Measurements from ENCODE around the gene PPP1R14C. TPM values are rescaled to one million over a fixed set of nuclear protein-coding genes. Genes with fewer than 3 reads are reported as not detected.
A peak's percentile ranks its signal among the peaks of the same experiment; 100 is the strongest.

Gene PPP1R14C
- total RNA-seq, 1 experiment from 2014 or later, result 4.6 TPM

- Histone ChIP-seq H3K9me3 (ENCODE audit: low read depth, low read length, poor library complexity, severe bottlenecking) (no peaks in the 10 kb centered on the region), H3K27me3 (replicated peaks; ENCODE audit: insufficient read depth, low read depth, low read length, poor library complexity) (no peaks in the 10 kb centered on the region), H3K4me1 (ENCODE audit: insufficient read depth, low read length, poor library complexity, severe bottlenecking) (peaks cover 5% of the 10 kb centered on the region), H3K27ac (ENCODE audit: low read depth, low read length, poor library complexity, severe bottlenecking) (no peak overlapping the region), H3K36me3 (ENCODE audit: insufficient read depth, low read length, poor library complexity, severe bottlenecking) (no peaks in the 10 kb centered on the region), H3K4me3 (ENCODE audit: low read depth, low read length, poor library complexity, severe bottlenecking) (no peak overlapping the region)
- BruUV-seq (replicated peaks), result no TSS peak
- ChIA-PET CTCF (no interaction called here), POLR2A (ENCODE audit: low non-redundant PET) (no interaction called here)
- intact Hi-C loops (cut with micrococcal nuclease; ENCODE audit: unreplicated experiment), result no loop called here
- no peak for TF ChIP-seq CTCF (conservative IDR thresholded peaks at IDR 0.05; ENCODE audit: low read depth, low read length)
- TF ChIP-seq EZH2 (IDR thresholded peaks at IDR 0.05; ENCODE audit: borderline replicate concordance, low read depth, low read length, poor library complexity, severe bottlenecking), result no peak
- DNase-seq (ENCODE audit: low spot score), result no peak
Measured at GRCh38 chr6:150169181-150169580, 26.3 kb downstream of the PPP1R14C start.

- intact Hi-C loops (cut with micrococcal nuclease; ENCODE audit: unreplicated experiment), result no loop called here
- Histone ChIP-seq H3K27ac (ENCODE audit: low read depth, low read length, poor library complexity, severe bottlenecking) (no peak overlapping the region), H3K27me3 (replicated peaks; ENCODE audit: insufficient read depth, low read depth, low read length, poor library complexity) (no peaks in the 10 kb centered on the region), H3K4me1 (ENCODE audit: insufficient read depth, low read length, poor library complexity, severe bottlenecking) (peaks cover 5% of the 10 kb centered on the region), H3K36me3 (ENCODE audit: insufficient read depth, low read length, poor library complexity, severe bottlenecking) (no peaks in the 10 kb centered on the region), H3K4me3 (ENCODE audit: low read depth, low read length, poor library complexity, severe bottlenecking) (no peak overlapping the region), H3K9me3 (ENCODE audit: low read depth, low read length, poor library complexity, severe bottlenecking) (no peaks in the 10 kb centered on the region)
- DNase-seq (ENCODE audit: low spot score), result peak; percentile 53
- ChIA-PET CTCF (no interaction called here), POLR2A (ENCODE audit: low non-redundant PET) (no interaction called here)
- no peak for TF ChIP-seq EZH2 (IDR thresholded peaks at IDR 0.05; ENCODE audit: borderline replicate concordance, low read depth, low read length, poor library complexity, severe bottlenecking)
- TF ChIP-seq CTCF (conservative IDR thresholded peaks at IDR 0.05; ENCODE audit: low read depth, low read length), result no peak
- BruUV-seq (replicated peaks), result no TSS peak
Measured at GRCh38 chr6:150169609-150170008, 26.8 kb downstream of the PPP1R14C start.

GRCh38 chr6:150172929-150173328 is 30.1 kb downstream of the PPP1R14C start:
- ChIA-PET POLR2A (ENCODE audit: low non-redundant PET) (no interaction called here), CTCF (no interaction called here)
- no peak overlapping the region for H3K27ac ChIP-seq (ENCODE audit: low read depth, low read length, poor library complexity, severe bottlenecking)
- H3K4me1 ChIP-seq (ENCODE audit: insufficient read depth, low read length, poor library complexity, severe bottlenecking), result peaks cover 5% of the 10 kb centered on the region
- H3K4me3 ChIP-seq (ENCODE audit: low read depth, low read length, poor library complexity, severe bottlenecking), result no peak overlapping the region
- no peaks in the 10 kb centered on the region for H3K9me3 ChIP-seq (ENCODE audit: low read depth, low read length, poor library complexity, severe bottlenecking)
- BruUV-seq (replicated peaks), result no TSS peak
- no peaks in the 10 kb centered on the region for H3K27me3 ChIP-seq (replicated peaks; ENCODE audit: insufficient read depth, low read depth, low read length, poor library complexity)
- no peak for TF ChIP-seq EZH2 (IDR thresholded peaks at IDR 0.05; ENCODE audit: borderline replicate concordance, low read depth, low read length, poor library complexity, severe bottlenecking)
- TF ChIP-seq CTCF (conservative IDR thresholded peaks at IDR 0.05; ENCODE audit: low read depth, low read length), result no peak
- intact Hi-C loops (cut with micrococcal nuclease; ENCODE audit: unreplicated experiment), result no loop called here
- no peaks in the 10 kb centered on the region for H3K36me3 ChIP-seq (ENCODE audit: insufficient read depth, low read length, poor library complexity, severe bottlenecking)
- no peak for DNase-seq (ENCODE audit: low spot score)

Measured in A673 (cell line).